ENCODE measurements around the gene NELL1. TPM values are rescaled to one million over a fixed set of nuclear protein-coding genes. Genes with fewer than 3 reads are reported as not detected.

NELL1 gene
- total and polyA plus RNA-seq, 2 donors from 2014 or later: 0.31 to 14.8 TPM

DNA sequence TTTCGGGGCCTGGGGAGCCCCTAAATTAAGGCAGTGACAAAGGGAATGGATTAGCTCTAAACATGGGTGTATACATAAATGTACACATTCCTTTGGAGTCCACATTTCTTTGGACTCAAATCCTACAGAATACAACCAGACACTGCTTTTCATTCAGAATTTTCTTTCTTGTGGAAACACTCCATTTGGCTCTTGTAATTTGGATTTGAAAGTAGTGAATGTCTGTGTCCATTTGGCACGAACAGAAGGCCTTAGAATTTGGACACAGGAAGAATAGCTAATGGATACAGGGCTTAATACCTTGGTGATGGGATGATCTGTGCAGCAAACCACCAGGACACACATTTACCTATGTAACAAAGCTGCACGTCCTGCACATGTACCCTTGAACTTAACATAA, 399.5 kb downstream of the NELL1 start:
- Histone ChIP-seq H3K27me3 (ENCODE audit: control insufficient read depth, insufficient read depth, low read length) (no peaks in the 10 kb centered on the region), H3K27ac (ENCODE audit: low read depth in 2 of 2, low read length in 2 of 2) (no peak overlapping the region), H3K9ac (ENCODE audit: low read length in 3 of 3) (no peak overlapping the region), H3K4me1 (ENCODE audit: control insufficient read depth in 2 of 3, insufficient read depth in 2 of 3, low read depth in 1 of 3, low read length in 3 of 3) (no peaks in the 10 kb centered on the region), H3K9me3 (ENCODE audit: control insufficient read depth in 2 of 3, insufficient read depth in 1 of 3, low read length in 3 of 3) (no peaks in the 10 kb centered on the region), H3K36me3 (ENCODE audit: control insufficient read depth in 2 of 3, insufficient read depth in 3 of 3, low read length in 3 of 3) (no peaks in the 10 kb centered on the region), H3K4me3 (ENCODE audit: low read length in 3 of 3) (no peak overlapping the region)
- TF ChIP-seq, protein P1, sequence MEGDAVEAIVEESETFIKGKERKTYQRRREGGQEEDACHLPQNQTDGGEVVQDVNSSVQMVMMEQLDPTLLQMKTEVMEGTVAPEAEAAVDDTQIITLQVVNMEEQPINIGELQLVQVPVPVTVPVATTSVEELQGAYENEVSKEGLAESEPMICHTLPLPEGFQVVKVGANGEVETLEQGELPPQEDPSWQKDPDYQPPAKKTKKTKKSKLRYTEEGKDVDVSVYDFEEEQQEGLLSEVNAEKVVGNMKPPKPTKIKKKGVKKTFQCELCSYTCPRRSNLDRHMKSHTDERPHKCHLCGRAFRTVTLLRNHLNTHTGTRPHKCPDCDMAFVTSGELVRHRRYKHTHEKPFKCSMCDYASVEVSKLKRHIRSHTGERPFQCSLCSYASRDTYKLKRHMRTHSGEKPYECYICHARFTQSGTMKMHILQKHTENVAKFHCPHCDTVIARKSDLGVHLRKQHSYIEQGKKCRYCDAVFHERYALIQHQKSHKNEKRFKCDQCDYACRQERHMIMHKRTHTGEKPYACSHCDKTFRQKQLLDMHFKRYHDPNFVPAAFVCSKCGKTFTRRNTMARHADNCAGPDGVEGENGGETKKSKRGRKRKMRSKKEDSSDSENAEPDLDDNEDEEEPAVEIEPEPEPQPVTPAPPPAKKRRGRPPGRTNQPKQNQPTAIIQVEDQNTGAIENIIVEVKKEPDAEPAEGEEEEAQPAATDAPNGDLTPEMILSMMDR (IDR thresholded peaks at IDR 0.05; ENCODE audit: borderline replicate concordance, extremely low read depth, insufficient read depth): no peak
- intact Hi-C loops (cut with DNase I): no loop called here
- no peak for DNase-seq
- no peak for FAIRE-seq

DNA sequence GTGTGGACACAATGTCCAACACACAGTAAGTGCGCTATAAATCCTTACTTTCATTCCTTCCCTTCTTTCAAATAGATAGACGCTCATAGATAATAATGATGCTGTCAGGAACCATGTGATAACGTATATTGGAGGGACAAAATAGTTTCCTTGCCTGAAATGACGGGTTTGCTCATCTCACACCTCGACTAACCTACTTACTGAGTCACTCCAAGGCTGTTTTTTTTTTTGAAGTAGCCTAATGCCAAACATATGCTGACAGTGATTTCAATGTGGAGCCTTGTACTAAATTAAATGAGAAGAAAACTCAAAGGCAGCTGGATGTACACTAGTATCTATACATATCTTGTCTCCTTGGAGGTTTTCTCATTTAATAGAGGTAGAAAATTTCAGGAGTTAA, 400.5 kb downstream of the NELL1 start:
- Histone ChIP-seq H3K27me3 (ENCODE audit: control insufficient read depth, insufficient read depth, low read length) (no peaks in the 10 kb centered on the region), H3K4me3 (ENCODE audit: low read length in 3 of 3) (no peak overlapping the region), H3K9ac (ENCODE audit: low read length in 3 of 3) (no peak overlapping the region), H3K27ac (ENCODE audit: low read depth in 2 of 2, low read length in 2 of 2) (no peak overlapping the region), H3K4me1 (ENCODE audit: control insufficient read depth in 2 of 3, insufficient read depth in 2 of 3, low read depth in 1 of 3, low read length in 3 of 3) (no peaks in the 10 kb centered on the region), H3K36me3 (ENCODE audit: control insufficient read depth in 2 of 3, insufficient read depth in 3 of 3, low read length in 3 of 3) (no peaks in the 10 kb centered on the region), H3K9me3 (ENCODE audit: control insufficient read depth in 2 of 3, insufficient read depth in 1 of 3, low read length in 3 of 3) (no peaks in the 10 kb centered on the region)
- TF ChIP-seq, protein P1 (IDR thresholded peaks at IDR 0.05; ENCODE audit: borderline replicate concordance, extremely low read depth, insufficient read depth): no peak
- intact Hi-C loops (cut with DNase I): no loop called here
- no peak for FAIRE-seq
- no peak for DNase-seq

DNA sequence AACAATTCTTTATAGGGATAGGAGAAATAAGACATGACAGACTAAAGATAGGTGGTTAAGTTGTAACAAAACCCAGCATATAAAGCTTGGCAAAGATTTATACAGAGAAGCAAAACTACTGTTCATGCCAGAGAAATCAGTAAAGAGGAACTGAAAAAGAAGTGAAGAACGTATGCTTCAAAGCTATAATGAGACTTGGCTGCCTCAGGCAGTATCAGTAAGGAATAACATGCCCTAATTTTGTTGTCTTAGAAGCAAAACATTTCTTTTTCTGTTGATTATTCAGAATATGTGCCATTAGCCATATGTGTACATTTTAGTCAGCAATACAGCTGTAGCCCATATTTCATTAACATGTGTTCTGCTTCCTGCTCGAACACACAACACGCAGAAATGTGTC, 403.2 kb downstream of the NELL1 start:
- Histone ChIP-seq H3K4me3 (ENCODE audit: low read length in 3 of 3) (no peak overlapping the region), H3K4me1 (ENCODE audit: control insufficient read depth in 2 of 3, insufficient read depth in 2 of 3, low read depth in 1 of 3, low read length in 3 of 3) (no peaks in the 10 kb centered on the region), H3K27me3 (ENCODE audit: control insufficient read depth, insufficient read depth, low read length) (no peaks in the 10 kb centered on the region), H3K9me3 (ENCODE audit: control insufficient read depth in 2 of 3, insufficient read depth in 1 of 3, low read length in 3 of 3) (no peaks in the 10 kb centered on the region), H3K9ac (ENCODE audit: low read length in 3 of 3) (no peak overlapping the region), H3K27ac (ENCODE audit: low read depth in 2 of 2, low read length in 2 of 2) (no peak overlapping the region), H3K36me3 (ENCODE audit: control insufficient read depth in 2 of 3, insufficient read depth in 3 of 3, low read length in 3 of 3) (no peaks in the 10 kb centered on the region)
- DNase-seq (no peak), FAIRE-seq (no peak)
- TF ChIP-seq, protein P1 (IDR thresholded peaks at IDR 0.05; ENCODE audit: borderline replicate concordance, extremely low read depth, insufficient read depth): no peak
- intact Hi-C loops (cut with DNase I): no loop called here

DNA sequence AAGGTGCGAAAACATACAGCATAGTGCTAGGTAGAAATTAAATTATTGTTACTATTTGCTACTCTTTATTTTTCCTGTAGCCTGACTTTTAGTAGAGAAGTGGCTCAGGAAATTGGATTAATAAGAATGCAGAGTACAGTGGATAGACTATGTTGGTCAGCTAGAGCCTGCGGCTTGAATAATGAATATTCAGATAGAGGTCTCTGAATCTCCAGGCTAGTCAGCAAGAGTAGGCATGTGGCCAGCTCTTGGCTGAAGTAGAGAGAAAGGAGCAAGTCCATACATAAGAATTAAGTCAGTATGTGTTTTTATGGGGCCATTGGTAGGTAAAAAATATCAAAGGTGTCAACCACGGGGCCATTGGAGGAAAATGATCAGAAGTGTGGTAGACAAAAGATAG, 413.5 kb downstream of the NELL1 start:
- Histone ChIP-seq H3K27ac (ENCODE audit: low read depth in 2 of 2, low read length in 2 of 2) (no peak overlapping the region), H3K36me3 (ENCODE audit: control insufficient read depth in 2 of 3, insufficient read depth in 3 of 3, low read length in 3 of 3) (no peaks in the 10 kb centered on the region), H3K27me3 (ENCODE audit: control insufficient read depth, insufficient read depth, low read length) (no peaks in the 10 kb centered on the region), H3K4me3 (ENCODE audit: low read length in 3 of 3) (no peak overlapping the region), H3K9ac (ENCODE audit: low read length in 3 of 3) (no peak overlapping the region), H3K4me1 (ENCODE audit: control insufficient read depth in 2 of 3, insufficient read depth in 2 of 3, low read depth in 1 of 3, low read length in 3 of 3) (no peaks in the 10 kb centered on the region), H3K9me3 (ENCODE audit: control insufficient read depth in 2 of 3, insufficient read depth in 1 of 3, low read length in 3 of 3) (no peaks in the 10 kb centered on the region)
- intact Hi-C loops (cut with DNase I): no loop called here
- DNase-seq: no peak
- FAIRE-seq: no peak
- TF ChIP-seq, protein P1 (IDR thresholded peaks at IDR 0.05; ENCODE audit: borderline replicate concordance, extremely low read depth, insufficient read depth): no peak

Measured in kidney (tissue), 14 donors.